ENCODE measurements around the gene EPM2A.

GRCh38 chr6:145714731-145715130 lies 20.6 kb downstream of the EPM2A start:
- TF ChIP-seq CTCF (IDR thresholded peaks at IDR 0.05) (no peak), POLR2A (IDR thresholded peaks at IDR 0.05) (no peak)

Data from right lobe of liver (tissue), 4 donors.